HK-2 (cell line): ENCODE measurements around the gene SLC6A6.
A peak's percentile ranks its signal among the peaks of the same experiment; 100 is the strongest.

ENCODE experiments used
- DNase-seq: peaks from one replicate; pipeline ENCODE4 v3.0.0-alpha.2; 2018; ENCODE audit not compliant: unreplicated experiment

The SLC6A6 gene

GRCh38 chr3:14402304-14402811 is at the start of gene SLC6A6:
TSS of gene SLC6A6 (plus strand) at chr3:14402606. CDS start at chr3:14443635, 41,029 bp downstream.
- DNase-seq: peak; percentile 91

- DNase-seq: no peak
Observed at GRCh38 chr3:14353502-14353901, 48.9 kb upstream of the SLC6A6 start.

DNA sequence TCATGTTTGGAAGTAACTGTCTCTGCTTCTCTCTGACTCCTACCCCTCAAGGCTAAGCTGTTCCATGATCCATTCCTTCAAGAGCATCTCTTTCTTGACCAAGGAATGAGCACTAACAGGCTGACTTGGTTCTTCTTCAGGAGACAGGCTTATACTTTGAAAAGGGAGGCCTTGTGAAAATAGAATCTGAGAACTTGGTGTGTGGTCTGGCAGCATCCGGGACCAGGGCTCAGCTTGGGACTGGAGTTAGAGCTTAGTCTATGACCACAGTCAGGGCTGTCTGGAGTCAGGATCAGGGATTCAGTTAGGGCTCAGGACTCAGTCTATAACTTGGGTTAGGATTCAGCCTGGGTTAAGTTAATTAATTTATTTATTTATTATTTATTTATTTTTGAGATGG is 44.9 kb upstream of the SLC6A6 start:
- no peak for DNase-seq

GRCh38 chr3:14358426-14359211 is 43.8 kb upstream of the SLC6A6 start:
- no peak for DNase-seq

- DNase-seq: no peak
Observed at GRCh38 chr3:14359348-14359747, 43.1 kb upstream of the SLC6A6 start.

- no peak for DNase-seq
Observed at GRCh38 chr3:14360123-14360881, 42.1 kb upstream of the SLC6A6 start.

- DNase-seq: no peak
Observed at GRCh38 chr3:14361068-14361677, 41.2 kb upstream of the SLC6A6 start.

GRCh38 chr3:14362890-14363289 is 39.5 kb upstream of the SLC6A6 start:
- no peak for DNase-seq

DNA sequence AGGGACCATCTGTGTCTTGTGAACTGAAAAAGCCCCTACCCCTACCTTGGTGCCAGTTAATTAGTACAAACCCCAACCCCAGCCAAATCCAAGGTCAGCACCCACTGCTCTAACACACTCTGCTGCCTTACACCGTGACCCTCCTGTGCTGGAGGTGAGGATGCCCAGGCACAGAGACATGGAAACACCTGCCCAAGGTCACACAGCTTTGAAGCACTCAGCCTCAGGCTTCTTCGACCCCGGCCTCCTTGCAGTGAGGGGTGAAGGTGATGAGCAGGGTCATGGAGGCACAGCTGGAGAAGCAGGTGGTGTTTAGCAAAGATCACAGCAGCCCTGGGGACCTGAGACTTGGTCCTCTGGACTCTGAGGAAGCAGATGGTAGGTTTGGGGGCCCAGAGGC is 39.0 kb upstream of the SLC6A6 start:
- no peak for DNase-seq

- no peak for DNase-seq
Observed at GRCh38 chr3:14363991-14364390, 38.4 kb upstream of the SLC6A6 start.

- DNase-seq: no peak
Observed at GRCh38 chr3:14364580-14365292, 37.7 kb upstream of the SLC6A6 start.

DNA sequence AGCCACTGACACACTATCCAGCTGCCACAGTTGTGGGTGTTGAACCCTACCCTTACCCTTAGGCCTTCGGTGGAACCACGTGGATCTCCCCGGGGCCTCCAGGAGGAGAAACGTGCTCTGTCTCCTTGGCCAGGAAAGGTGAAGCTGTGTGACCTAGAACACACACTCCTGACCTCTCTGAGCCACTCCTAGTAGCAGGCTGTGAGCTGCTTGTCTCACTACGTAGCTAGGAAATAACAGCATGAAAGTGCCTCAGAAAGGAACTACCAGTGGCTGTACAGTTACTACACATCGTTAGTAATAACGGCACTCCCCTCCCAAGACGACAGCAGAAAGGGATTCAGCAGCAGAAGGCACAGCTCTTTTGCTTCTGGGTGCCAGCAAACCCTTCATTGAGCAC is 36.2 kb upstream of the SLC6A6 start:
- no peak for DNase-seq

DNA sequence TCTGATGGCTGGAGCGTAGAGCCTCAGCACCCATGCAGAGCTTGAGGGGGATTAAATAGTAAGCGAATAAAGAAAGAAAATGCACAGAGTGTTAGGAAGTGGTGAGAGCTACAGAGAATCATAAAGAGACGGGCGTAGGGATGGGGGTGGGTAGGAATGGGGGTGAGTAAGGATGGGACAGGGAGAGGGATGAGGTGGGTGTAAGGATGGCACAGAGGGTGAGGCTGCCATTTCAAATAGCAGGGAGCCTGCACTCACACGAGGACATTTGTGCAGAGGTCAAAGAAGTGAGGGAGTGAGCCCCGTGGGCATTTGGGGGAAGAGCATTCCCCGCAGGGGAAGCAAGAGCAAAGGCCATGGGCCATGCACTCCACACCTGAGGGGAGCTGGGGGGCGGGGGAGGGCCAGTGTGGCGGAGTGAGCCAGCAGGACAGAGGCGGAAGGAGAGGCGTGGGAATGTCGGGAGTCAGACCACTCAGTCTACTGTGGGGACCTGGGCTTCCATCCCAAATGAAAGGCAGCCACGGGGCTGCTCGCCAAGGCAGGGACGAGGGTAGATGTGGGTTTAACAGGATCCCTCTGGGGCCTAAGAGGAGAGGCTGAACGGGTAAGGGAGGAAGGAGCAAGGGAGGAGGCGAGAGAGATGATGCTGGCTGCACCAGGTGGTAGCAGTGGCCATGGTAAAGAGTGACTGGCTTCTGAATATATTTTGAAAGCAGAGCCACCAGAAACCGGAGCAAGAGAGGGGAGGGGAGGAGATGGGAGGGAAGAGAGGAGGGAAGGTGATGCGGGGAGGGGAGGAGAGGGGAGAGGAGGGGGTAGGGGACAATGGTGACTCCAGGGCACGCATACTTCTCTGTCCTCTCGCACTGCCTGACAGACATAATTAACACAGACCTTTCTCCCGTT is 35.2 kb upstream of the SLC6A6 start:
- no peak for DNase-seq

GRCh38 chr3:14368146-14368545 is 34.3 kb upstream of the SLC6A6 start:
- DNase-seq: no peak

- no peak for DNase-seq
Observed at GRCh38 chr3:14368885-14369284, 33.5 kb upstream of the SLC6A6 start.

DNA sequence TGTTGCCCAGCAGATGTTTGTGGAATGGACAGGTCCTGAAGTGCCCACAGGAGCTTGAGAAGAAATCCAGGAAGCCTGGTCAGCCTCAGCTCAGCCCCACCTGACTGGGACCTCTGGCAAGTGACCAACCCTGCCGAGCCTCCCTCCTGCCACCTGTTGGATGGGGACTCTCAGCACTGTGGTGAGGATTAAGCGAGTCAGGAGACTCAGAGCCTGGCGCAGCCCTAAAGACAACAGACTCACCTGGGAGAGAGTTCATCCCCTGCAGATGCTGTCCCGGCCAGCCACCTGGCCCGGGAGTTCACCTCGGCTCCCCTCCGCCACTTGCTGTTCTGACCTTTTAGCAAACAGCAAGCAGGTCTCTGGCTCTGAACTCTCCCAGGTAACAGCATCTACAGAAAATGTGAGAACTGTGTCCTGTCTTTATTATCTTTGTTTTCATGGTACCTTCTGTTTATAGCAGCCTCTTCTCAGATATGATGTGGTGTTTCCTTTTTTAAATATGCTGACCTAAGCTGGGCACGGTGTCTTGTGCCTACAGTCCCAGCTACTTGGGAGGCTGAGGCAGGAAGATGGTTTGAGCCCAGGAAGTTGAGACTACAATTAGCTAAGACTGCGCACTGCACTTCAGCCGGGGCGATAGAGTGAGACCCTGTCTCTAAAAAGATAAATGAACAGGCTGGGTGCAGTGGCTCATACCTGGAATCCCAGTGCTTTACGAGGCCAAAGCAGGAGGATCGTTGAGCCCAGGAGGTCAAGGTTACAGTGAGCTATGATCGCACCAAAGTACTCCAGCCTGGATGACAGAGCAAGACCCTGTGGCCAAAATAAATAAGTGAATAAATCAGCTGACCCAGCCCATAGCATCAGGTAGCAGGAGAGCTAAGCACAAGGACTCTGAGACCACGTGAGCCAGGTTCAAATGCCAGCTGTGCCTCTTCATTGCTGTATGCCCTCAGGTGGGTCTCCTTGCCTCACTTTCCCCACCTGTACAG is 32.4 kb upstream of the SLC6A6 start:
- DNase-seq: peak; percentile 7

- no peak for DNase-seq
Observed at GRCh38 chr3:14370720-14371572, 31.5 kb upstream of the SLC6A6 start.
